ENCODE measurements around the gene GFI1B. TPM values are rescaled to one million over a fixed set of nuclear protein-coding genes. Genes with fewer than 3 reads are reported as not detected.

The GFI1B gene
- total and polyA plus RNA-seq, 4 donors: not detected

DNA sequence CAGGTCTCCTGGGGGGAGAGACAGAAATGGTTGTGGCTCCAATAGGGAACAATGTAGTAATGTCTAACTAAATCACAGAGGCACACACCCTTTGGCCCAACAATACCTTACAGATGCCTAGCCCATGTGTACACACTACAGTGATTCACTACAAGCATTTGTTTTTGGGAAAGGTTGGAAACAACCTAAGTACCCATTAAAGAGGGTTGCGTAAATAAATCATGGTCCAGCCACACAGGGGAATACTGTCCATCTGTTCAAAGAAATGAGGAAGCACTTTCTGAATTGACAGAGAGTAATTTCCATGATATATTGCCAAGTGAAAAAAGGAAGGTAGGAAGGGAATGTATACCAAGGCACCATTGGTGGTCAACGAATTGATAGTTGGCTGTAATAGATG, 30.3 kb downstream of the GFI1B start:
- intact Hi-C loops (cut with DNase I): no loop called here
- ATAC-seq (ENCODE audit: low FRiP score): no peak

GRCh38 chr9:133009906-133010582, 31.6 kb downstream of the GFI1B start:
- ATAC-seq (ENCODE audit: low FRiP score): no peak
- Histone ChIP-seq H3K4me1 (ENCODE audit: control insufficient read depth in 1 of 2, insufficient read depth in 2 of 2, low read length in 2 of 2) (no peaks in the 10 kb centered on the region), H3K36me3 (ENCODE audit: control insufficient read depth in 1 of 2, insufficient read depth in 2 of 2, low read length in 1 of 2) (no peaks in the 10 kb centered on the region), H3K4me3 (ENCODE audit: low read length in 2 of 2) (no peak overlapping the region), H3K9me3 (ENCODE audit: control insufficient read depth, low read length) (peaks cover 9% of the 10 kb centered on the region), H3K27me3 (ENCODE audit: control insufficient read depth in 1 of 2, insufficient read depth in 2 of 2, low read length in 1 of 2) (peaks cover 0 to 3% of the 10 kb centered on the region in 2 donors), H3K27ac (ENCODE audit: low read depth in 1 of 2, low read length in 2 of 2) (no peak overlapping the region)
- intact Hi-C loops (cut with DNase I): no loop called here
- WGBS, 2 donors: 69 to 76% methylated on average over 5 of the region's 5 CpGs
- DNase-seq: no peak

More for the DNA sequence above, 30.3 kb downstream of the GFI1B start:
- Histone ChIP-seq H3K9me3 (ENCODE audit: control insufficient read depth, low read length) (peaks cover under 1% of the 10 kb centered on the region), H3K27ac (ENCODE audit: low read depth in 1 of 2, low read length in 2 of 2) (no peak overlapping the region), H3K4me1 (ENCODE audit: control insufficient read depth in 1 of 2, insufficient read depth in 2 of 2, low read length in 2 of 2) (no peaks in the 10 kb centered on the region), H3K36me3 (ENCODE audit: control insufficient read depth in 1 of 2, insufficient read depth in 2 of 2, low read length in 1 of 2) (no peaks in the 10 kb centered on the region), H3K27me3 (ENCODE audit: control insufficient read depth in 1 of 2, insufficient read depth in 2 of 2, low read length in 1 of 2) (no peaks in the 10 kb centered on the region), H3K4me3 (ENCODE audit: low read length in 2 of 2) (no peak overlapping the region)
- WGBS, 2 donors: 84 to 86% methylated on average over 2 of the region's 2 CpGs
- no peak for DNase-seq

GRCh38 chr9:133014696-133015095, 36.2 kb downstream of the GFI1B start:
- ATAC-seq (ENCODE audit: low FRiP score) (no peak), DNase-seq (no peak)
- Histone ChIP-seq H3K9me3 (ENCODE audit: control insufficient read depth, low read length) (peaks cover 10% of the 10 kb centered on the region), H3K4me1 (ENCODE audit: control insufficient read depth in 1 of 2, insufficient read depth in 2 of 2, low read length in 2 of 2) (no peaks in the 10 kb centered on the region), H3K27me3 (ENCODE audit: control insufficient read depth in 1 of 2, insufficient read depth in 2 of 2, low read length in 1 of 2) (peaks cover 0 to 3% of the 10 kb centered on the region in 2 donors), H3K27ac (ENCODE audit: low read depth in 1 of 2, low read length in 2 of 2) (no peak overlapping the region), H3K36me3 (ENCODE audit: control insufficient read depth in 1 of 2, insufficient read depth in 2 of 2, low read length in 1 of 2) (no peaks in the 10 kb centered on the region), H3K4me3 (ENCODE audit: low read length in 2 of 2) (no peak overlapping the region)
- intact Hi-C loops (cut with DNase I): no loop called here
- WGBS, 2 donors: 81 to 91% methylated on average over 5 of the region's 5 CpGs

DNA sequence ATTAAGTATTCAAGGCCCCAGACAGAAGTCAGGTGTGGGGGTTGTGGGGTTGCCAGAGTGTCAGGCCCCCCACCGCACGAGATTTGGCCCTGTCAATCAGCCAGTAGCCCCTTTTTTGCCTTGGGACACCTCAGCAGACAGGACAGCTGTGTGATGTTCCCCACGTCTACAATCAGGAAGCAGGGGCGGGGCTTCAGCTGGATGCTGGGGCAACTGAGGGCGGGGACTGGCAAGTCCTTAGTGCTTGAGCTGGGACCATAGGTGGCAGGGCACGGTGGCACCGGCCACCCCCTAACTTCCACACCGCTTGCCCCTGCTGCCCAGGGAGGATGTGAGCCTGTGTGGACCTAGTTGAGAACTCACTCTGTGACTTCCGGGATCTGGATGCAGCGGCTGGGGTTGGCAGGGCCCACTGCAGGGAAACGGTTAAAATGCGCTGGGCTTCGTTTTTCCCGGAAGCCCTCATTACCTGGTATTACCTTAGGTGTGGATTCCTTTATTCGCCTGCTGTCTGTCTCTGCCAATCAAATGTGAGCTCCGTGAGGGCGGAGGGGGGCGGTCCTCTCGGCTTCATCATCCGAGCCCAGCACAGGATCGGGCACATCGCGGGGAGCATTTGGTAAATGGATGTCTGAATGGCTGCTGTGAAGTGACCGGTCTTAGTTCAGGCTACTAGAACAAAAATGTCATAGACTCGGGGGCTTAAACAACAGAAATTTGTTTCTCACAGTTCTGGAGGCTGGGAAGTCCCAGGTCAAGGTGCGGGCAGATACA, 44.8 kb downstream of the GFI1B start:
- ATAC-seq (ENCODE audit: low FRiP score) (no peak), DNase-seq (no peak)
- Histone ChIP-seq H3K27me3 (ENCODE audit: control insufficient read depth in 1 of 2, insufficient read depth in 2 of 2, low read length in 1 of 2) (no peaks in the 10 kb centered on the region), H3K27ac (ENCODE audit: low read depth in 1 of 2, low read length in 2 of 2) (no peak overlapping the region), H3K4me3 (ENCODE audit: low read length in 2 of 2) (no peak overlapping the region), H3K9me3 (ENCODE audit: control insufficient read depth, low read length) (no peaks in the 10 kb centered on the region), H3K4me1 (ENCODE audit: control insufficient read depth in 1 of 2, insufficient read depth in 2 of 2, low read length in 2 of 2) (no peaks in the 10 kb centered on the region), H3K36me3 (ENCODE audit: control insufficient read depth in 1 of 2, insufficient read depth in 2 of 2, low read length in 1 of 2) (no peaks in the 10 kb centered on the region)
- WGBS, 2 donors: 78% methylated on average over 26 of the region's 26 CpGs
- intact Hi-C loops (cut with DNase I): no loop called here

- 61 to 66% methylated on average over 3 of the region's 3 CpGs for WGBS, 2 donors
- ATAC-seq (ENCODE audit: low FRiP score): no peak
- intact Hi-C loops (cut with DNase I): no loop called here
Observed at GRCh38 chr9:133026426-133026825, 47.9 kb downstream of the GFI1B start.

DNA sequence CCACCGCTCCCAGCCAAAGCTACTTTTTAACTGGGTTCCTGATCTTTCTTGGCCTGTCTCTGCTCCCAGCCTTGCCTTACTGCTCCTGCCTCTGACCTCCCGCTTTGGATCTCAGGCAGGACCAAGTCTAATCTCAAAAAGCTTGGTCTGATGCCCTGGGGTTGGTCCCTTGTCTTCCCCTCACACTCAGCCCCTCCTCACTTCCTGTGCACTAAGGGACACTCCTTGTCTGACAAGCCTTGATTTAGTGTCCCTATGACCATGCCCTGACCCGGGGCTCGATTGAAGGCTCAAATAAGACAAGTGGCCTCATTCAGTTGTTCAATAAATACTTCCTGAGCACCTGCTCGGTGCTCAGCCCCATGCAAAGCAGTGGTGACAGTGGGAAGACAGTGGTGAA, 48.6 kb downstream of the GFI1B start:
- Histone ChIP-seq H3K36me3 (ENCODE audit: control insufficient read depth in 1 of 2, insufficient read depth in 2 of 2, low read length in 1 of 2) (no peaks in the 10 kb centered on the region), H3K4me1 (ENCODE audit: control insufficient read depth in 1 of 2, insufficient read depth in 2 of 2, low read length in 2 of 2) (peaks cover 2 to 5% of the 10 kb centered on the region in 2 donors), H3K27me3 (ENCODE audit: control insufficient read depth in 1 of 2, insufficient read depth in 2 of 2, low read length in 1 of 2) (no peaks in the 10 kb centered on the region), H3K4me3 (ENCODE audit: low read length in 2 of 2) (no peak overlapping the region), H3K9me3 (ENCODE audit: control insufficient read depth, low read length) (no peaks in the 10 kb centered on the region), H3K27ac (ENCODE audit: low read depth in 1 of 2, low read length in 2 of 2) (no peak overlapping the region)
- intact Hi-C loops (cut with DNase I): no loop called here
- no peak for DNase-seq
- no peak for ATAC-seq (ENCODE audit: low FRiP score)
- 29 to 49% methylated on average over 5 of the region's 5 CpGs for WGBS, 2 donors

More at GRCh38 chr9:133026426-133026825, 47.9 kb downstream of the GFI1B start:
- Histone ChIP-seq H3K27me3 (ENCODE audit: control insufficient read depth in 1 of 2, insufficient read depth in 2 of 2, low read length in 1 of 2) (no peaks in the 10 kb centered on the region), H3K36me3 (ENCODE audit: control insufficient read depth in 1 of 2, insufficient read depth in 2 of 2, low read length in 1 of 2) (no peaks in the 10 kb centered on the region), H3K27ac (ENCODE audit: low read depth in 1 of 2, low read length in 2 of 2) (no peak overlapping the region), H3K9me3 (ENCODE audit: control insufficient read depth, low read length) (no peaks in the 10 kb centered on the region), H3K4me1 (ENCODE audit: control insufficient read depth in 1 of 2, insufficient read depth in 2 of 2, low read length in 2 of 2) (peaks cover 2 to 3% of the 10 kb centered on the region in 2 donors), H3K4me3 (ENCODE audit: low read length in 2 of 2) (no peak overlapping the region)
- no peak for DNase-seq

DNA sequence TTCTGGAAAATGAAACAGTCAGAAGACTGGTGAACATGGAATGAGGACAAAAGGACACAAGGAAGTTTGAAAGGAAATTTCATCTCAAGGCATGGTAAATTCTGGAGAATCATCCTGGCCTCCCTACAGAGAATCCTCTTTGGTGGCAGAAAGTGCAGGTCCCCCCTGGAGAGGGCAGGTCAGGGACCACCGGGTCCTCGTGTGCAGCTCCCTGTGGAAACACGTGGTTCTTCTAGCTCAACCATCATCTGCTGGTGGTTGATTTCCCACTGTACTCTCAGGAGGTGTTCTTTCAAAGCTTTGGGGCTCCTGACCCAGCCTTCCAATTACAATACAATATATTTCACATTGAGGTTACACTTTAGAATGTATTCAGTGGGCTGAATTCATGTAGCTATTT, 49.7 kb downstream of the GFI1B start:
- Histone ChIP-seq H3K36me3 (ENCODE audit: control insufficient read depth in 1 of 2, insufficient read depth in 2 of 2, low read length in 1 of 2) (no peaks in the 10 kb centered on the region), H3K9me3 (ENCODE audit: control insufficient read depth, low read length) (no peaks in the 10 kb centered on the region), H3K27me3 (ENCODE audit: control insufficient read depth in 1 of 2, insufficient read depth in 2 of 2, low read length in 1 of 2) (no peaks in the 10 kb centered on the region), H3K4me1 (ENCODE audit: control insufficient read depth in 1 of 2, insufficient read depth in 2 of 2, low read length in 2 of 2) (peaks cover 2 to 5% of the 10 kb centered on the region in 2 donors), H3K27ac (ENCODE audit: low read depth in 1 of 2, low read length in 2 of 2) (no peak overlapping the region), H3K4me3 (ENCODE audit: low read length in 2 of 2) (no peak overlapping the region)
- 75 to 87% methylated on average over 3 of the region's 3 CpGs for WGBS, 2 donors
- no peak for DNase-seq
- intact Hi-C loops (cut with DNase I): no loop called here
- ATAC-seq (ENCODE audit: low FRiP score): no peak

DNA sequence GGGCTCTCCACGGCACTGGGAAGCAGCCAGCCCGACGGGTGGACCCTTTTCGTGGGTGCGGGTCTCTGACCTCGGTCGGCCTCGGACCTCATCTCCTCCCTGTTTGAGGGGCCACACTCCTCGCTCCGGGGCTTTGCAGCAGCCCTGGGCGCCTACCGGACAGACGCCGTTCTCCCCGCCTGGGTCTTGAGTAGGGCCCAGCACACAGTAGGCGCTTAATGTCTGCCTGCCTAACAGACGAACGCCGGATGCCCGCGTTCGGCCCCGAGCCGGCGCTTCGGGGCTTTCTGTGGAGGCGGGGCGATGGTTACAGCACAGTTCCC, 51.5 kb downstream of the GFI1B start:
- Histone ChIP-seq H3K27ac (ENCODE audit: low read depth in 1 of 2, low read length in 2 of 2) (peak overlapping the region in 1 of 2 donors; percentile 80), H3K9me3 (ENCODE audit: control insufficient read depth, low read length) (no peaks in the 10 kb centered on the region), H3K4me1 (ENCODE audit: control insufficient read depth in 1 of 2, insufficient read depth in 2 of 2, low read length in 2 of 2) (peaks cover 2 to 5% of the 10 kb centered on the region in 2 donors), H3K27me3 (ENCODE audit: control insufficient read depth in 1 of 2, insufficient read depth in 2 of 2, low read length in 1 of 2) (no peaks in the 10 kb centered on the region), H3K4me3 (ENCODE audit: low read length in 2 of 2) (peak overlapping the region; percentile 83 to 92), H3K36me3 (ENCODE audit: control insufficient read depth in 1 of 2, insufficient read depth in 2 of 2, low read length in 1 of 2) (no peaks in the 10 kb centered on the region)
- WGBS, 2 donors: 0% methylated on average over 28 of the region's 28 CpGs
- intact Hi-C loops (cut with DNase I): loop anchor here in 1 of 2 donors (10.0 kb wide), 2 partner anchors 75 to 115 kb away; no protein-coding TSS in a partner anchor
- ATAC-seq (ENCODE audit: low FRiP score) (peak; percentile 24), DNase-seq (peak in 1 of 2 donors; percentile 81)

All from aorta (tissue), 5 donors.